Measurements from ENCODE around the gene WDR27.
A peak's percentile ranks its signal among the peaks of the same experiment; 100 is the strongest.
"Not testable (repeated sequence)": the region's sequence is repeated elsewhere in the genome, so short reads cannot be mapped to it uniquely, and the experiment has no call there.

Gene WDR27

DNA sequence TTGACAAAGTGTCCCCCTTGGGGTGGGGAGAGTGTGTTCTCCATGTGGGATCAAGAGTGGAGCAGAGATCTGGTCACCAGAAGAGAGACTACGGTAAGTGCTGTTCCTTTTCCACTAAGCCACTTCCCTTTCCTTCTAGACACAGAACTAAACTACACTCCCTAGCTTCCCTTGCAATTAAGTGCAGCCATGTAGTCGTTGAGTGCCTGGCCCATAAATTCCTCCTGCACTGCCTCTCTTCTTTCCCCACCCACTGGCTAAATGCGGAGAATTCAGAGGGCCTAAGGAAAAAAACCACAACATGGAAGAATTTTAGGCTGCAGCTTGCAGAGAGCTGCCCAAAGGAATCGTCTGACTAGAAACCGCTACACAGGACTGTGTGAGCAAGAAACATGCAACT lies 1.5 kb downstream of the WDR27 start:
- no peaks in the 10 kb centered on the region for H3K9me3 ChIP-seq (replicated peaks; ENCODE audit: insufficient read depth, low read length)
- H3K27me3 ChIP-seq (replicated peaks; ENCODE audit: insufficient read depth, low read length), result no peaks in the 10 kb centered on the region
- no peak overlapping the region for H3K4me3 ChIP-seq (ENCODE audit: low read length)
- no peak overlapping the region for H3K9ac ChIP-seq (ENCODE audit: low read length)
- H2AFZ ChIP-seq (ENCODE audit: low read length), result no peak overlapping the region
- H3K9me2 ChIP-seq (replicated peaks; ENCODE audit: insufficient read depth, low read length), result no peaks in the 10 kb centered on the region
- no peak overlapping the region for H3K27ac ChIP-seq (ENCODE audit: low read length)
- 0 out of 2 replicates have a peak, but pooled peaks cover 3% of the 10 kb centered on the region for H3K4me1 ChIP-seq (ENCODE audit: low read length)
- no peak for DNase-seq
- no peaks in the 10 kb centered on the region for H4K20me1 ChIP-seq (ENCODE audit: insufficient read depth, low read length)
- H3K36me3 ChIP-seq (replicated peaks; ENCODE audit: insufficient read depth, low read length), result no peaks in the 10 kb centered on the region
- no peaks in the 10 kb centered on the region for H3F3A ChIP-seq (ENCODE audit: insufficient read depth, low read length)
- H3K79me2 ChIP-seq (ENCODE audit: low read length), result peaks cover 22% of the 10 kb centered on the region
- TF ChIP-seq EZH2 (optimal IDR thresholded peaks at IDR 0.05; ENCODE audit: low read depth, low read length) (no peak), EZH2phosphoT487 (IDR thresholded peaks at IDR 0.05; ENCODE audit: low read length) (no peak)
- TF ChIP-seq, protein P1, sequence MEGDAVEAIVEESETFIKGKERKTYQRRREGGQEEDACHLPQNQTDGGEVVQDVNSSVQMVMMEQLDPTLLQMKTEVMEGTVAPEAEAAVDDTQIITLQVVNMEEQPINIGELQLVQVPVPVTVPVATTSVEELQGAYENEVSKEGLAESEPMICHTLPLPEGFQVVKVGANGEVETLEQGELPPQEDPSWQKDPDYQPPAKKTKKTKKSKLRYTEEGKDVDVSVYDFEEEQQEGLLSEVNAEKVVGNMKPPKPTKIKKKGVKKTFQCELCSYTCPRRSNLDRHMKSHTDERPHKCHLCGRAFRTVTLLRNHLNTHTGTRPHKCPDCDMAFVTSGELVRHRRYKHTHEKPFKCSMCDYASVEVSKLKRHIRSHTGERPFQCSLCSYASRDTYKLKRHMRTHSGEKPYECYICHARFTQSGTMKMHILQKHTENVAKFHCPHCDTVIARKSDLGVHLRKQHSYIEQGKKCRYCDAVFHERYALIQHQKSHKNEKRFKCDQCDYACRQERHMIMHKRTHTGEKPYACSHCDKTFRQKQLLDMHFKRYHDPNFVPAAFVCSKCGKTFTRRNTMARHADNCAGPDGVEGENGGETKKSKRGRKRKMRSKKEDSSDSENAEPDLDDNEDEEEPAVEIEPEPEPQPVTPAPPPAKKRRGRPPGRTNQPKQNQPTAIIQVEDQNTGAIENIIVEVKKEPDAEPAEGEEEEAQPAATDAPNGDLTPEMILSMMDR (IDR thresholded peaks at IDR 0.05; ENCODE audit: low read length), result no peak
- peak overlapping the region; percentile 68; the same call in 1 of the 2 replicates for H3K4me2 ChIP-seq (ENCODE audit: low read depth, low read length)

DNA sequence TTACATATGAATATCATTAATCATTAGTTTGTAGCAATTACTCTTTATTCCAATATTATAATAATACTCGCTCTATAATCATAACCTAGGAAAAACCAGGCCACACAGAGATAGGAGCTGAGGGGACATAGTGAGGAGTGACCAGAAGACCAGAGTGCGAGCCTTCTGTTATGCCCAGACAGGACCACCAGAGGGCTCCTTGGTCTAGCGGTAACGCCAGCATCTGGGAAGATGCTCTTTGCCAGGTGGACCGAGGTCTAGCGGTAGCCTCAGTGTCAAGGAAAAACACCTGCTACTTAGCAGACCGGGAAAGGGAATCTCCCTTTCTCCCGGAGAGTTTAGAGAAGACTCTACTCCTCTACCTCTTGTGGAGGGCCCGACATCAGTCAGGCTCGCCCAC lies 4.7 kb downstream of the WDR27 start:
- H2AFZ ChIP-seq (ENCODE audit: low read length); H3K9me3 ChIP-seq (replicated peaks; ENCODE audit: insufficient read depth, low read length); DNase-seq; H3K27ac ChIP-seq (ENCODE audit: low read length); H3K4me3 ChIP-seq (ENCODE audit: low read length); H3K9me2 ChIP-seq (replicated peaks; ENCODE audit: insufficient read depth, low read length); H3K27me3 ChIP-seq (replicated peaks; ENCODE audit: insufficient read depth, low read length); H3K36me3 ChIP-seq (replicated peaks; ENCODE audit: insufficient read depth, low read length); H3K79me2 ChIP-seq (ENCODE audit: low read length); H3K9ac ChIP-seq (ENCODE audit: low read length); H4K20me1 ChIP-seq (ENCODE audit: insufficient read depth, low read length); H3K4me1 ChIP-seq (ENCODE audit: low read length); H3K4me2 ChIP-seq (ENCODE audit: low read depth, low read length); H3F3A ChIP-seq (ENCODE audit: insufficient read depth, low read length): not testable (repeated sequence)

GRCh38 chr6:169695131-169695530 lies 6.7 kb downstream of the WDR27 start:
- H3K79me2 ChIP-seq (ENCODE audit: low read length), result no peaks in the 10 kb centered on the region
- no peaks in the 10 kb centered on the region for H4K20me1 ChIP-seq (ENCODE audit: insufficient read depth, low read length)
- no peak overlapping the region for H3K9ac ChIP-seq (ENCODE audit: low read length)

DNA sequence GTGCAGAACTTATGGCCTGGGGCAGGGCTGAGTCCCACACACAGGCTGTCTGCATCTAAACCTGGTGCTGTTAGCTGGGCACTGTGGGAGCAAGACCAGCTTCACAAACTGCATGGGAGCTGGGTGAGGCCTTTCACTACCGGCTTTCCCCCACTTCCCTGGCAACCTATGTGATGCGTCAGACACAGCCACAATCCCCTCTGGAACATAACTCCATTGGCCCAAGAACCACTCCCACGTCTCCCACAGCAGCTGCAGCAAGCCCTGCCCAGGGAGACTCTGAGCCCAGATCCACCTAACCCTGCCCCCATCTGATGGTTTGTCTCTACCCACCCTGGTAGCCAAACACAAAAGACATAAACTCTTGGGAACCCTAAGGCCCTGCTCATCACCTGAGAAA lies 9.3 kb downstream of the WDR27 start:
- Histone ChIP-seq H3K36me3 (replicated peaks; ENCODE audit: insufficient read depth, low read length) (no peaks in the 10 kb centered on the region), H3K27ac (ENCODE audit: low read length) (no peak overlapping the region), H3K4me1 (ENCODE audit: low read length) (no peaks in the 10 kb centered on the region), H3K9me3 (replicated peaks; ENCODE audit: insufficient read depth, low read length) (no peaks in the 10 kb centered on the region), H4K20me1 (ENCODE audit: insufficient read depth, low read length) (no peaks in the 10 kb centered on the region), H3K4me2 (ENCODE audit: low read depth, low read length) (no peak overlapping the region), H3K79me2 (ENCODE audit: low read length) (no peaks in the 10 kb centered on the region), H3K9ac (ENCODE audit: low read length) (no peak overlapping the region), H3K9me2 (replicated peaks; ENCODE audit: insufficient read depth, low read length) (no peaks in the 10 kb centered on the region), H3F3A (ENCODE audit: insufficient read depth, low read length) (no peaks in the 10 kb centered on the region), H3K27me3 (replicated peaks; ENCODE audit: insufficient read depth, low read length) (no peaks in the 10 kb centered on the region), H2AFZ (ENCODE audit: low read length) (no peak overlapping the region), H3K4me3 (ENCODE audit: low read length) (no peak overlapping the region)
- TF ChIP-seq EZH2 (optimal IDR thresholded peaks at IDR 0.05; ENCODE audit: low read depth, low read length), result no peak
- TF ChIP-seq, protein P1 (IDR thresholded peaks at IDR 0.05; ENCODE audit: low read length), result no peak
- TF ChIP-seq EZH2phosphoT487 (IDR thresholded peaks at IDR 0.05; ENCODE audit: low read length), result no peak
- DNase-seq, result no peak

More at GRCh38 chr6:169695131-169695530, 6.7 kb downstream of the WDR27 start:
- Histone ChIP-seq H3K36me3 (replicated peaks; ENCODE audit: insufficient read depth, low read length) (no peaks in the 10 kb centered on the region), H3F3A (ENCODE audit: insufficient read depth, low read length) (no peaks in the 10 kb centered on the region), H3K27me3 (replicated peaks; ENCODE audit: insufficient read depth, low read length) (no peaks in the 10 kb centered on the region), H3K9me2 (replicated peaks; ENCODE audit: insufficient read depth, low read length) (no peaks in the 10 kb centered on the region), H3K9me3 (replicated peaks; ENCODE audit: insufficient read depth, low read length) (no peaks in the 10 kb centered on the region), H3K4me1 (ENCODE audit: low read length) (no peaks in the 10 kb centered on the region), H3K27ac (ENCODE audit: low read length) (no peak overlapping the region), H3K4me3 (ENCODE audit: low read length) (no peak overlapping the region), H2AFZ (ENCODE audit: low read length) (no peak overlapping the region), H3K4me2 (ENCODE audit: low read depth, low read length) (no peak overlapping the region)
- no peak for DNase-seq
- TF ChIP-seq EZH2phosphoT487 (IDR thresholded peaks at IDR 0.05; ENCODE audit: low read length), result no peak
- TF ChIP-seq, protein P1 (IDR thresholded peaks at IDR 0.05; ENCODE audit: low read length), result no peak
- TF ChIP-seq EZH2 (optimal IDR thresholded peaks at IDR 0.05; ENCODE audit: low read depth, low read length), result no peak
